HG03135 (cell line): Measurements from ENCODE around the gene VBP1.
A peak's percentile ranks its signal among the peaks of the same experiment; 100 is the strongest.
"Not testable (repeated sequence)": the region's sequence is repeated elsewhere in the genome, so short reads cannot be mapped to it uniquely, and the experiment has no call there.

ENCODE experiments used
- ATAC-seq: cut with Tn5 transposase; IDR thresholded peaks from one replicate; pipeline ENCODE4 v1.9.1; 2021; ENCODE audit warnings: mild to moderate bottlenecking, moderate library complexity; ENCODE audit not compliant: unreplicated experiment

Gene VBP1

DNA sequence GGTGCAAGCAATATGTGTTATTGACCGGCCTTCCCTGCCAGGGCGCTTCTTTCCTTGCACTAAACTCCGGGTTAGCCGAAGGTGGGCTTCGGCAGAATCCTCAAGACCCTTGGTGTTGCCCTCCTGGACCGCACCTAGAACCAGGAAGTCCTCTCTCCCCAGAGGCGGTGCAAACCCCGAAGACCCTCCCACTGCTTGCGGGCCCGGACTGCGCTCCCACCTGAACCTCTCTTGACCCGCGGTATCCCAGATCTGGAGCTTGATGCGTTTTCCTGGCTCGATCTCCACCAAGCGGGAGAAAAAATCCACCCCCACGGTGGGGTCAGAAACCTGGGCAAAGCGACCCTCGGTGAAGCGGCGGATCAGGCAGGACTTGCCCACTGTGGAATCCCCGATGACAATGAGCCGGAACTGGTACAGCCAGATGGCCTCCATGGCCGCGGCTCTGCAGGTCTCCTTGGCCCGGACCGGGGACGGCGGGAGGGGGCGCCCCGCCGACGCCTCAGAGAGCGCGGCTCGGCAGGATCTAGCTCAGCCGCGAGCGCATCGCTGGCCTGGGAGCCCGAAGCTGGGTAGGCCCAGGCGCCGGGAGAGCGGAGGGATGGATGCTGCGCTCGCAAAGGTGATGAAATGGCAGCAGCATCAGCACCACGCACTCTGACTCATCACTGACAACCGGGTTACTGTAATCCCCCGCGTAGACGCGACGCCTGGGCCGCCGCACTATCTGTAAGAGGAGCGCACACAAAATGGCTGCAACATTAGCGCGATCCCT is 47.8 kb downstream of the VBP1 start, which contains the start of gene RAB39B:
Gene RAB39B, minus strand, starts transcription at position 638 of the 775 bp plus-strand sequence. Its CDS starts 203 bp downstream, at position 435.
- peak; percentile 84 for ATAC-seq

DNA sequence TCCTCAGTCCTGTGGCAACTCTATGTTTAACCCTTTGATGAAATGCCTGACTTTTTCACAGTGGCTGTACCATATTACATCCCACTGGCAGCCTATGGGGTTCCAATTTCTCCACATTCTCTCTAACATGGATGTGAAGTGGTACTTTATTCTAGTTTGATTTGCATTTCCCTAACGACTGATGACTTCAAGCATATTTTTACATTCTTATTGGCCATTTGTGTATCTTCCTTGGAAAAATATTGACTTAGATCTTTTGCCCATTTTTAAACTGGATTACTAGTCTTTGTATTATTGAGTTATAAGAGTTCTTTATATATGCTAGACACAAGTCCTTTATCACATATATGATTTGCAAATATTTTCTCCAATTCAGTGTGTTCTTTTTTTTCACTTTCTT is 50.2 kb downstream of the VBP1 start:
- no peak for ATAC-seq

DNA sequence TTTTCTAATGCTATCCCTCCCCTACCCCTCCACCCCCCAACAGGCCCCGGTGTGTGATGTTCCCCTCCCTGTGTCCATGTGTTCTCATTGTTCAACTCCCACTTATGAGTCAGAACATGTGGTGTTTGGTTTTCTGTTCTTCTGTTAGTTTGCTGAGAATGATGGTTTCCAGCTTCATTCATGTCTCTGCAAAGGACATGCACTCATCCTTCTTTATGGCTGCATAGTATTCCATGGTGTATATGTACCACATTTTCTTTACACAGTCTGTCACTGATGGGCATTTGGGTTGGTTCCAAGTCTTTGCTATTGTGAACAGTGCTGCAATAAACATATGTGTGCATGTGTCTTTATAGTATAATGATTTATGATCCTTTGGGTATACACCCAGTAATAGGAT is 51.7 kb downstream of the VBP1 start:
- ATAC-seq: not testable (repeated sequence)

GRCh38 chrX:155270969-155271368 is 54.7 kb downstream of the VBP1 start:
- no peak for ATAC-seq

DNA sequence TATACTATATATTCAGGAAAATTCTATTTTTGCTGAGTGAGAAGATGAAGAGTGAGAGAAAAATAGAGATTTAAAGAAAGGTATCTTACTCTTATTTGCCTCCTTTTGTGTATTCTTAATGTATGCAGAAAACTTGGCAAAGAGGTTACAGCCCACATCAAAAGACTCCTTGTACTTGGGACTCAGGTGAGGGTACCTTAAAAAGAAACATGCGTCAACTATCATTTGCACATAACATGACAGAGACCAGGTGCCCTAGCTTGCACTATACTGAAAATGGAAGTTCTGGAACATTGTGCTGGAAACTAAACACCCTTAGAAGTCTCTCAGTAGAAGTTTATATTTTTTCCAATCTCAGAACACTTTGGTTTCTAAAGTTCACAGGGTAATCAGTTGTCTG is 63.6 kb downstream of the VBP1 start:
- ATAC-seq: no peak
